ENCODE results near the gene KRT82.
"Not testable (repeated sequence)": the region's sequence is repeated elsewhere in the genome, so short reads cannot be mapped to it uniquely, and the experiment has no call there.

DNA sequence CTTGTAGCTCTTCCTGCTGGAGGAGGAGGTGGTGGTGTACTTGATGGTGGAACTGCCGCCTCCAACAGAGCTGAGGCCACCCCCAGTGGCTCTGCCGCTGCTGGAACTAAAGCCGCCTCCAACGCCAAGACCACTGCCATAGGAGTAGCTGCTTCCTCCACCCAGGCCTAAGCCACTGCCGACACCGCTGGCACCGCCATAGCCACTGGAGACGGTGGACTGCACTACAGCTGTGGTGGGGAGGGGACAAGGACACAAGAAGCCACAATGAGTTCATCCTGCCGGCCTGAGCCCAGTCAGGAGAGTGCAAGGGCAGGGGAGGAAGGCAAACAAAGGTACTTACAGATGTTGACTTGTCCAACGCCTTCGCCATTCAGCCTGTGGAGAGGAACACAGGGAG is 41.1 kb upstream of the KRT82 start:
- TF ChIP-seq, protein P1, sequence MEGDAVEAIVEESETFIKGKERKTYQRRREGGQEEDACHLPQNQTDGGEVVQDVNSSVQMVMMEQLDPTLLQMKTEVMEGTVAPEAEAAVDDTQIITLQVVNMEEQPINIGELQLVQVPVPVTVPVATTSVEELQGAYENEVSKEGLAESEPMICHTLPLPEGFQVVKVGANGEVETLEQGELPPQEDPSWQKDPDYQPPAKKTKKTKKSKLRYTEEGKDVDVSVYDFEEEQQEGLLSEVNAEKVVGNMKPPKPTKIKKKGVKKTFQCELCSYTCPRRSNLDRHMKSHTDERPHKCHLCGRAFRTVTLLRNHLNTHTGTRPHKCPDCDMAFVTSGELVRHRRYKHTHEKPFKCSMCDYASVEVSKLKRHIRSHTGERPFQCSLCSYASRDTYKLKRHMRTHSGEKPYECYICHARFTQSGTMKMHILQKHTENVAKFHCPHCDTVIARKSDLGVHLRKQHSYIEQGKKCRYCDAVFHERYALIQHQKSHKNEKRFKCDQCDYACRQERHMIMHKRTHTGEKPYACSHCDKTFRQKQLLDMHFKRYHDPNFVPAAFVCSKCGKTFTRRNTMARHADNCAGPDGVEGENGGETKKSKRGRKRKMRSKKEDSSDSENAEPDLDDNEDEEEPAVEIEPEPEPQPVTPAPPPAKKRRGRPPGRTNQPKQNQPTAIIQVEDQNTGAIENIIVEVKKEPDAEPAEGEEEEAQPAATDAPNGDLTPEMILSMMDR (IDR thresholded peaks at IDR 0.05; ENCODE audit: low read length), result not testable (repeated sequence)
- not testable (repeated sequence) for TF ChIP-seq EZH2 (IDR thresholded peaks at IDR 0.05; ENCODE audit: borderline replicate concordance, low read length)

Measured in OCI-LY1 (cell line).